ENCODE results near the gene ESPN. TPM values are rescaled to one million over a fixed set of nuclear protein-coding genes. Genes with fewer than 3 reads are reported as not detected.

Gene ESPN
- total and polyA plus RNA-seq, 2 of the 8 experiments (the other 6 are each of a cell fraction or from before 2014, with no cell fraction given) = 5.2 to 16.3 TPM

- Histone ChIP-seq H2BK12ac (ENCODE audit: low read depth, low read length) (no peak overlapping the region), H3K4me1 (replicated peaks in 1 of 4; ENCODE audit: control insufficient read depth in 3 of 4, insufficient read depth in 4 of 4, low read length in 3 of 4) (peaks cover 0 to 18% (median 10%) of the 10 kb centered on the region in 4 experiments; a peak in 5 of 7 replicates), H2BK20ac (ENCODE audit: low read length) (no peak overlapping the region), H2BK120ac (replicated peaks; ENCODE audit: low read depth, low read length) (no peak overlapping the region), H3K23ac (ENCODE audit: insufficient read length) (no peak overlapping the region), H3K14ac (ENCODE audit: insufficient read length) (no peak overlapping the region), H3K27me3 (replicated peaks in 1 of 4; ENCODE audit: control insufficient read depth in 3 of 4, extremely low read depth in 1 of 4, insufficient read depth in 3 of 4, low read length in 3 of 4) (peaks cover 0 to 2% (median 0%) of the 10 kb centered on the region in 4 experiments; a peak in 3 of 7 replicates), H3K56ac (replicated peaks; ENCODE audit: insufficient read length, low read depth, low read length) (peak overlapping the region; percentile 73), H3K36me3 (ENCODE audit: control insufficient read depth in 2 of 4, insufficient read depth in 4 of 4, low read length in 3 of 4) (no peaks in the 10 kb centered on the region; a peak in 1 of 8 replicates), H4K8ac (ENCODE audit: extremely low read depth, insufficient read depth, low read length) (peak overlapping the region; percentile 71; the same call in 1 of the 2 replicates), H3K23me2 (ENCODE audit: low read depth, low read length) (peaks cover 5% of the 10 kb centered on the region; the same call in 1 of the 2 replicates), H3K79me1 (ENCODE audit: low read depth, low read length) (0 out of 2 replicates have a peak, but pooled peaks cover 2% of the 10 kb centered on the region), H3K27ac (ENCODE audit: low read depth, low read length) (no peak overlapping the region), H4K20me1 (replicated peaks in 1 of 2; ENCODE audit: control insufficient read depth in 1 of 2, insufficient read depth in 2 of 2, low read length in 2 of 2) (peaks cover 2 to 5% of the 10 kb centered on the region in 2 experiments), H3K4me3 (ENCODE audit: extremely low read depth in 1 of 4, insufficient read depth in 2 of 4, low read depth in 3 of 4, low read length in 4 of 4) (peak overlapping the region; percentile 69 to 73 (median 72)), H2BK15ac (ENCODE audit: low read length) (no peak overlapping the region), H3K79me2 (ENCODE audit: control insufficient read depth in 1 of 2, insufficient read depth in 2 of 2, low read length in 2 of 2) (no peaks in the 10 kb centered on the region), H2BK5ac (ENCODE audit: low read depth, low read length) (no peak overlapping the region), H3K4me2 (ENCODE audit: insufficient read depth in 1 of 2, low read depth in 2 of 2, low read length in 2 of 2) (peak overlapping the region; percentile 42 to 74), H2AK5ac (ENCODE audit: low read depth, low read length) (no peak overlapping the region), H2AFZ (ENCODE audit: low read length) (no peak overlapping the region), H3K4ac (replicated peaks; ENCODE audit: insufficient read length, low read depth, low read length) (peak overlapping the region; percentile 91), H3K18ac (ENCODE audit: extremely low read depth, low read length) (peak overlapping the region; percentile 38; the same call in 1 of the 2 replicates), H3K9me3 (ENCODE audit: insufficient read depth in 2 of 2, low read depth in 1 of 2, low read length in 1 of 2) (no peaks in the 10 kb centered on the region), H3K9ac (replicated peaks in 1 of 4; ENCODE audit: extremely low read depth in 1 of 4, low read depth in 3 of 4, low read length in 3 of 4) (peak overlapping the region in 2 of 4 experiments; percentile 20 to 34; a peak in 2 of 7 replicates), H4K5ac (ENCODE audit: insufficient read length, low read depth, low read length) (no peak overlapping the region), H4K91ac (replicated peaks; ENCODE audit: insufficient read length, low read length) (peak overlapping the region; percentile 54)
- WGBS, 2 experiments (ENCODE audit: extremely low coverage in 1 of 2, insufficient coverage in 1 of 2, insufficient read length in 1 of 2, insufficient replicate concordance in 2 of 2, low coverage in 1 of 2, low lambda C conversion rate in 2 of 2, missing lambda C conversion rate in 1 of 2) = 20% methylated on average over 13 of the region's 13 CpGs; no CpG with 5 or more reads in 1 of the 2 experiments
- TF ChIP-seq SUZ12 (IDR thresholded peaks at IDR 0.05; ENCODE audit: low read length) (0 out of 2 replicates have a peak, but pooled peaks have one; percentile 29), CEBPB (IDR thresholded peaks at IDR 0.05; ENCODE audit: low read depth, low read length) (no peak), TAF1 (IDR thresholded peaks at IDR 0.05; ENCODE audit: low read depth, low read length) (0 out of 2 replicates have a peak, but pooled peaks have one; percentile 24)
- ChIA-PET POLR2A (ENCODE audit: partially characterized antibody) (interaction anchor here (1.0 kb wide), 1 partner anchor 11 kb away, joined by 3 read pairs; no protein-coding TSS in a partner anchor), CTCF (ENCODE audit: partially characterized antibody) (interaction anchor here (0.9 to 12.0 kb wide), 9 partner anchors 7 to 222 kb away, joined by 3 to 168 read pairs (median 6); no protein-coding TSS in a partner anchor)
- FAIRE-seq (no peak), DNase-seq (ENCODE audit: low read depth in 1 of 2, low spot score in 2 of 2) (no peak)
Observed at GRCh38 chr1:6484826-6485167, 60.2 kb downstream of the ESPN start.

Measured in H1 (cell line).